AG09319 (cell line): Measurements from ENCODE around the gene TM2D1.

Experiments
- DNase-seq: peaks from one replicate; pipeline ENCODE4 v3.0.0-alpha.2; 2010; ENCODE audit warnings: low read depth; ENCODE audit errors: extremely low read depth
- TF ChIP-seq, protein P1 (sequence below): IDR thresholded peaks from 2 replicates; pipeline ENCODE4 v1.5.1; 2011; ENCODE audit warnings: low read depth, mild to moderate bottlenecking, inconsistent platforms, low read length, moderate library complexity

Gene TM2D1

DNA sequence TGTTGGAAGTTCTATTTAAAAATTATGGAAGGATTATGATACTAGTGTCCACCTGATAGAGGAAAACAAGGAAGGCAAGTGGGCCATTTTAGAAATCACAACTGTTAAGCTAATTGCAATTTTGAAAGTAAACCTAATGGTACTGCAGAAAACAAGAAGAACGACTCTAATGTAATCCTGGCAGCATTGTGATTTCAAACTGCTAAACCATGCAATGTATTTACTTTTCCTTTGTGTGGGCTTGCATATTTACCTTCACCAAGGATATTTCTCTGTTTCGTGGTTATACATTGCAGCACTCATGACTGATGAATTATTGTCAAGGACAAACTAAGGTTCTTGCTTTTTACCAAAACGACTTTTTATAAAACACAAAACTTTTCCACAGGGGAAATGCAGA is 88.1 kb downstream of the TM2D1 start:
- TF ChIP-seq, protein P1, sequence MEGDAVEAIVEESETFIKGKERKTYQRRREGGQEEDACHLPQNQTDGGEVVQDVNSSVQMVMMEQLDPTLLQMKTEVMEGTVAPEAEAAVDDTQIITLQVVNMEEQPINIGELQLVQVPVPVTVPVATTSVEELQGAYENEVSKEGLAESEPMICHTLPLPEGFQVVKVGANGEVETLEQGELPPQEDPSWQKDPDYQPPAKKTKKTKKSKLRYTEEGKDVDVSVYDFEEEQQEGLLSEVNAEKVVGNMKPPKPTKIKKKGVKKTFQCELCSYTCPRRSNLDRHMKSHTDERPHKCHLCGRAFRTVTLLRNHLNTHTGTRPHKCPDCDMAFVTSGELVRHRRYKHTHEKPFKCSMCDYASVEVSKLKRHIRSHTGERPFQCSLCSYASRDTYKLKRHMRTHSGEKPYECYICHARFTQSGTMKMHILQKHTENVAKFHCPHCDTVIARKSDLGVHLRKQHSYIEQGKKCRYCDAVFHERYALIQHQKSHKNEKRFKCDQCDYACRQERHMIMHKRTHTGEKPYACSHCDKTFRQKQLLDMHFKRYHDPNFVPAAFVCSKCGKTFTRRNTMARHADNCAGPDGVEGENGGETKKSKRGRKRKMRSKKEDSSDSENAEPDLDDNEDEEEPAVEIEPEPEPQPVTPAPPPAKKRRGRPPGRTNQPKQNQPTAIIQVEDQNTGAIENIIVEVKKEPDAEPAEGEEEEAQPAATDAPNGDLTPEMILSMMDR: no peak
- DNase-seq: no peak

- TF ChIP-seq, protein P1: no peak
- no peak for DNase-seq
These were observed 88.6 kb downstream of the TM2D1 start for GRCh38 chr1:61636376-61636775.

- TF ChIP-seq, protein P1: no peak
- no peak for DNase-seq
These were observed 89.4 kb downstream of the TM2D1 start for GRCh38 chr1:61635557-61635956.

- TF ChIP-seq, protein P1: no peak
- DNase-seq: no peak
These were observed 93.5 kb downstream of the TM2D1 start for GRCh38 chr1:61631436-61631835.
